Upper lobe of left lung (tissue), 6 donors: Measurements from ENCODE around the gene GFRA3. TPM values are rescaled to one million over a fixed set of nuclear protein-coding genes. Genes with fewer than 3 reads are reported as not detected.
"Not testable (repeated sequence)": the region's sequence is repeated elsewhere in the genome, so short reads cannot be mapped to it uniquely, and the experiment has no call there.

ENCODE experiments used
- ATAC-seq, 2 donors: fragments of 200-7000 bp; cut with Tn5 transposase; one replicate each; pipeline ENCODE4 v1.9.1; 2022; ENCODE audit warnings: mild to moderate bottlenecking in 2 of 2, moderate library complexity in 2 of 2; ENCODE audit not compliant: low FRiP score in 2 of 2
- DNase-seq, 2 donors: peaks; one replicate each; pipeline ENCODE4 v3.0.0-alpha.2; 2019 to 2020
- H3K27ac ChIP-seq, 4 donors: fragments of 200-600 bp; sonication (generic); one replicate each; pipeline ENCODE4 v1.5.1; 2016 to 2019
- H3K27me3 ChIP-seq, 4 donors: fragments of 200-600 bp; sonication (generic); one replicate each; pipeline ENCODE4 v1.5.1; 2017 to 2019
- H3K36me3 ChIP-seq, 4 donors: fragments of 200-600 bp; sonication (generic); one replicate each; pipeline ENCODE4 v1.5.1; 2016 to 2019
- H3K4me1 ChIP-seq, 4 donors: fragments of 200-600 bp; sonication (generic); one replicate each; pipeline ENCODE4 v1.5.1; 2018 to 2019
- H3K4me3 ChIP-seq, 4 donors: fragments of 200-600 bp; sonication (generic); one replicate each; pipeline ENCODE4 v1.5.1; 2017 to 2019; ENCODE audit warnings: mild to moderate bottlenecking in 2 of 4, moderate library complexity in 1 of 4
- H3K9me3 ChIP-seq, 4 donors: fragments of 200-600 bp; sonication (generic); one replicate each; pipeline ENCODE4 v1.5.1; 2018 to 2019
- CTCF ChIP-seq, 6 experiments: fragments of 450-650 bp in 4 of 6; fragments of 200-600 bp in 2 of 6; sonication (generic) in 2 of 6; IDR thresholded peaks; one replicate each; pipeline ENCODE4 v1.5.1; 2016 to 2019; ENCODE audit warnings: antibody characterized with exemption in 6 of 6
- EP300 ChIP-seq, 4 donors: sonication (generic); formaldehyde crosslinking; IDR thresholded peaks; one replicate each; pipeline ENCODE4 v1.5.1; 2017; ENCODE audit warnings: antibody characterized with exemption in 4 of 4, control low read depth in 2 of 4
- POLR2A ChIP-seq, 4 donors: fragments of 450-650 bp; IDR thresholded peaks; one replicate each; pipeline ENCODE4 v1.5.1; 2016 to 2017; ENCODE audit warnings: antibody characterized with exemption in 4 of 4, mild to moderate bottlenecking in 2 of 4
- POLR2AphosphoS5 ChIP-seq, 2 donors: sonication (generic); formaldehyde crosslinking; IDR thresholded peaks; one replicate each; pipeline ENCODE4 v1.5.1; 2017; ENCODE audit warnings: antibody characterized with exemption in 2 of 2
- WGBS, 2 donors: methylation state at CpG; one replicate each; pipeline ENCODE4 v1.1.5; 2017 to 2018; 5-methylcytosine and 5-hydroxymethylcytosine counted together
- total RNA-seq, 6 donors: library from RNA; depleted of rRNA in 4 of 6; stranded (reverse); fragments of >200 nt in 4 of 6; gene quantifications; one replicate each; pipeline versions ENCODE4 v1.1.0 to v1.2.1, GENCODE V29; 2016 to 2021
- donor health status: DM: no; HTN: no; CAD: no; lungs with moderate emphysema.
- donor health status: DM: no; HTN: yes; CAD: no; lungs with severe emphysema.

Gene GFRA3
- total RNA-seq, 6 donors from 2014 or later, result 0.30 to 0.86 (median 0.33) TPM; not detected in 1

GRCh38 chr5:138252944-138253343 lies 21.5 kb downstream of the GFRA3 start:
- DNase-seq (no peak), ATAC-seq (no peak)
- Histone ChIP-seq H3K36me3 (no peaks in the 10 kb centered on the region), H3K27ac (no peak overlapping the region), H3K4me3 (no peak overlapping the region), H3K27me3 (no peaks in the 10 kb centered on the region), H3K4me1 (no peaks in the 10 kb centered on the region), H3K9me3 (no peaks in the 10 kb centered on the region)
- no peak for TF ChIP-seq POLR2A (IDR thresholded peaks at IDR 0.05)
- TF ChIP-seq POLR2AphosphoS5 (IDR thresholded peaks at IDR 0.05), result no peak
- no peak for TF ChIP-seq CTCF (IDR thresholded peaks at IDR 0.05)
- TF ChIP-seq EP300 (IDR thresholded peaks at IDR 0.05), result no peak
- 84 to 85% methylated on average over 3 of the region's 3 CpGs for WGBS, 2 donors

GRCh38 chr5:138247800-138248199 lies 26.6 kb downstream of the GFRA3 start:
- H3K36me3 ChIP-seq, H3K27me3 ChIP-seq, DNase-seq, ATAC-seq, H3K27ac ChIP-seq, H3K4me3 ChIP-seq, H3K4me1 ChIP-seq, H3K9me3 ChIP-seq: not testable (repeated sequence)
- 92 to 96% methylated on average over 2 of the region's 2 CpGs for WGBS, 2 donors

- 86 to 87% methylated on average over 4 of the region's 4 CpGs for WGBS, 2 donors
- Histone ChIP-seq H3K27me3 (no peaks in the 10 kb centered on the region), H3K36me3 (no peaks in the 10 kb centered on the region), H3K27ac (no peak overlapping the region), H3K4me3 (no peak overlapping the region), H3K9me3 (no peaks in the 10 kb centered on the region), H3K4me1 (peaks cover 3 to 8% (median 5%) of the 10 kb centered on the region in 4 donors)
- DNase-seq (no peak), ATAC-seq (no peak)
- TF ChIP-seq CTCF (IDR thresholded peaks at IDR 0.05), result no peak
- TF ChIP-seq POLR2AphosphoS5 (IDR thresholded peaks at IDR 0.05), result no peak
- TF ChIP-seq EP300 (IDR thresholded peaks at IDR 0.05), result no peak
- TF ChIP-seq POLR2A (IDR thresholded peaks at IDR 0.05), result no peak
Observed at GRCh38 chr5:138246822-138247221, 27.6 kb downstream of the GFRA3 start.

GRCh38 chr5:138246334-138246733 lies 28.1 kb downstream of the GFRA3 start:
- no peak for ATAC-seq
- H3K9me3 ChIP-seq, result no peaks in the 10 kb centered on the region
- no peak overlapping the region for H3K27ac ChIP-seq
- no peak for TF ChIP-seq POLR2A (IDR thresholded peaks at IDR 0.05)
- peaks cover 0 to 3% (median 0%) of the 10 kb centered on the region in 4 donors for H3K27me3 ChIP-seq
- no peak for DNase-seq
- 58 to 66% methylated on average over 4 of the region's 4 CpGs for WGBS, 2 donors
- no peaks in the 10 kb centered on the region for H3K36me3 ChIP-seq
- H3K4me1 ChIP-seq, result peaks cover 8 to 12% (median 10%) of the 10 kb centered on the region in 4 donors
- H3K4me3 ChIP-seq, result no peak overlapping the region

- no peak for ATAC-seq
- WGBS, 2 donors, result 57% methylated on average over 1 of the region's 1 CpG; no CpG with 5 or more reads in 1 of the 2 donors
- peaks cover 9 to 13% (median 11%) of the 10 kb centered on the region in 4 donors for H3K4me1 ChIP-seq
Observed at GRCh38 chr5:138245717-138246116, 28.7 kb downstream of the GFRA3 start.

GRCh38 chr5:138243794-138244193 lies 30.6 kb downstream of the GFRA3 start:
- Histone ChIP-seq H3K27ac (no peak overlapping the region), H3K4me1 (peaks cover 9 to 13% (median 11%) of the 10 kb centered on the region in 4 donors), H3K4me3 (no peak overlapping the region), H3K27me3 (peaks cover 0 to 6% (median 0%) of the 10 kb centered on the region in 4 donors), H3K9me3 (no peaks in the 10 kb centered on the region), H3K36me3 (no peaks in the 10 kb centered on the region)
- no peak for DNase-seq
- TF ChIP-seq POLR2A (IDR thresholded peaks at IDR 0.05) (no peak), POLR2AphosphoS5 (IDR thresholded peaks at IDR 0.05) (no peak), CTCF (IDR thresholded peaks at IDR 0.05) (no peak), EP300 (IDR thresholded peaks at IDR 0.05) (no peak)
- no peak for ATAC-seq
- WGBS, 2 donors, result 68 to 81% methylated on average over 2 of the region's 2 CpGs

More at GRCh38 chr5:138245717-138246116, 28.7 kb downstream of the GFRA3 start:
- DNase-seq, result no peak
- Histone ChIP-seq H3K9me3 (no peaks in the 10 kb centered on the region), H3K4me3 (no peak overlapping the region), H3K27ac (no peak overlapping the region), H3K36me3 (no peaks in the 10 kb centered on the region), H3K27me3 (peaks cover 0 to 6% (median 0%) of the 10 kb centered on the region in 4 donors)
- TF ChIP-seq POLR2A (IDR thresholded peaks at IDR 0.05), result no peak
- TF ChIP-seq POLR2AphosphoS5 (IDR thresholded peaks at IDR 0.05), result peak in 1 of 2 donors; percentile 9
